ENCODE results near the gene GPR35. TPM values are rescaled to one million over a fixed set of nuclear protein-coding genes. Genes with fewer than 3 reads are reported as not detected.

Gene GPR35
- 0.17 and 2.7 TPM in 2 replicates for total RNA-seq (2014; rRNA removed; shearing (Covaris generic))

DNA sequence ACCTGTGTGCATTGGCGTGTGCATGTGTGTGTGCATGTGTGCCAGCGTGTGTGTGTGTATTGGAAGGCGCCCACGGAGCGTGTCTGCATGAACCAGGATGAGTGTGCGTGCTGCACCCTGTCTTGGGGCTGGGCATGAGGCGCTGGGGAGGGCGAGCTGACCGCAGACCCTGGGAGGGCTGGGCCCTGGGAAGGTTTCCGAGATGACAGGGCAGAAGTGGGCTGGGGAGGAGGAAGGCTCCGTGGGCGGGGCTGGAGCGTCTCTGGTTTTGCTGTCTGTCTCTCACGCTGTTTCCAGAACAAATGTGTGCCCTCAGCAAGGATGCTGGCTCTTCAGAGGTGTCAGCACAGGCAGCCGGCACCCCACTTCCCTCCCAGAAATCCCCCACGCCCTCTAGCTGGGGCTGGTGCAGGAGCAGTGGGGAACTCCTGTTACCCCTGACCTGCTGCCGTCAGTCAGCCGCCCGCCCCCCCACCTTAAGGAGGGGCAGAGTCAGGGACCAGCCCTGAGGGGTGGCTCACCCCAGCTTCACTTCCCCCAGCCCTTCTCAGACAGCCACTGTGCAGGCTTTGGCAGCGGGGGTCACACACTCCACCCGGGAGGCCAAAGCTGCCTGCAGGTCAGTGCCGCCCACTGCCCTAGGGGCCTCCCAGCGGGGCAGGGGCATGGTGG, at the start of gene GPR35:
GPR35 (plus strand) TSS at position 531 of the 672 bp plus-strand sequence. CDS start 4,473 bp downstream, outside the sequence.
- peak; percentile 82 for DNase-seq (ENCODE audit: low spot score)

DNA sequence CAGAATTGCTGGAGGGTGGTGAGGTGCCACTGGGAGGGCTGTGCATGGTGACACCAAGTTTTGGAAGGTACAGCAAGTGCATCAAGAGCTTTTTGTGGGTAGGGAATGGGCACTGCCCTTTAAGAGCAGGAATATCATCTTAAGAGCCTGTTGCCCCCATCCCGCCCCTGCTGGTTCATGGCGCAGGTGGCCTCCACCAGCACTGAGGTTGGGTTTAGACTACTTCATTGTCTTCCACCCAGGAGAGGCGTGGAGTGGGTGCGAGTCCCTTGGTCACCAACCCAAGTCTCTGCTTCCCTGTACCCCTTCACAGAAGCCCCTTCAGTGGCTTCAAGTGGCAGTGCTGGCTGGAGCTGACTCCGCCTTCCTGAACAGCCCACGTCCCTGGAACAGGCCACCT, 49.2 kb upstream of the GPR35 start:
- DNase-seq (ENCODE audit: low spot score) = no peak

DNA sequence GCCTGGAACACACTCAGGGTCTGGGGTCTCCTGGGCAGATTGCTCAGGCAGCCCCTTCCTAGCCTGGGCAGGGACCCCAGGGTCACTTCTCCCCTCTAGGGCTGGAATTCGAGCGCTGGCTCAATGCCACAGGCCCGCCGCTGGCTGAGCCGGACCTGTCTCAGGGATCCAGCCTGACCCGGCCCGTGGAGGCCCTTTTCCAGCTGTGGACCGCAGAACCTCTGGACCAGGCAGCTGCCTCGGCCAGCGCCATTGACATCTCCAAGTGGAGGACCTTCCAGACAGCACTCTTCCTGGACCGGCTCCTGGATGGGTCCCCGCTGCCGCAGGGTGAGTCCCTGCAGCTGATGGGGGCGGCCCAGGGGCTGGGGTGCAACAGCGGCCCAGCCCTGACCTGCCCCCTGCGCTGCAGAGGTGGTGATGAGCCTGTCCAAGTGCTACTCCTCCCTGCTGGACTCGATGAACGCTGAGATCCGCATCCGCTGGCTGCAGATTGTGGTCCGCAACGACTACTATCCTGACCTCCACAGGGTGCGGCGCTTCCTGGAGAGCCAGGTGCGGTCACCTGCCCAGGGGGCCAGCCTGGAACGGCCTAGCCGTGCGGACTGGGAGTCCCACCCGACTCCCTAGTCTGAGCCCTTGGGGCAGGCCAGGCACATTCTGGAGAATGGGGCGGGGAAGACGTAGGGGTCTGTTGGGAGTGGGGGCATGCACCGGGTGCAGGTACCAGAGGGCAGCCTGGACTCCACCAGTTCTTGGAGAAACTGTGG, 48.7 kb upstream of the GPR35 start:
- no peak for DNase-seq (ENCODE audit: low spot score)

DNA sequence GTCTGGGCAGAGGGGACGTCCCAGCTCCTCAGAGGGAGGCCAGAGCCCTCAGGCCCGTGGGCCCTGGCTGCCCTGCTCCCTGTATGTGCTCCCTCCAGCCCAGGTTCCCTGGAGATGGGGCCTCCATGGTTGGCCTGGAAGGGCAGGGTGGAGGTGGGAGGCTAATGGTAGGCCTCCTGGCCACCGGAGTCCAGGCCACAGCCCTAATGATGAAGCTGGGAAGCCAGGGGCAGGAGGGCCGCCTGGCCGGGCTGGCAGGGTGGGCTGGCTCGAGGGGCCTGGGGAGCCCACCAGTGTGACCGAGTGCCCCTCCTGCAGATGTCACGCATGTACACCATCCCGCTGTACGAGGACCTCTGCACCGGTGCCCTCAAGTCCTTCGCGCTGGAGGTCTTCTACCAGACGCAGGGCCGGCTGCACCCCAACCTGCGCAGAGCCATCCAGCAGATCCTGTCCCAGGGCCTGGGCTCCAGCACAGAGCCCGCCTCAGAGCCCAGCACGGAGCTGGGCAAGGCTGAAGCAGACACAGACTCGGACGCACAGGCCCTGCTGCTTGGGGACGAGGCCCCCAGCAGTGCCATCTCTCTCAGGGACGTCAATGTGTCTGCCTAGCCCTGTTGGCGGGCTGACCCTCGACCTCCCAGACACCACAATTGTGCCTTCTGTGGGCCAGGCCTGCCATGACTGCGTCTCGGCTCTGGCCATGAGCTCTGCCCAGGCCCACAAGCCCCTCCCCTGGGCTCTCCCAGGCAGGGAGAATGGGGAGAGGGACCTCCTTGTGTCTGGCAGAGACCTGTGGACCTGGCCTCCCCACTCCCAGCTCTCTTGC, 47.8 kb upstream of the GPR35 start:
- no peak for DNase-seq (ENCODE audit: low spot score)

DNA sequence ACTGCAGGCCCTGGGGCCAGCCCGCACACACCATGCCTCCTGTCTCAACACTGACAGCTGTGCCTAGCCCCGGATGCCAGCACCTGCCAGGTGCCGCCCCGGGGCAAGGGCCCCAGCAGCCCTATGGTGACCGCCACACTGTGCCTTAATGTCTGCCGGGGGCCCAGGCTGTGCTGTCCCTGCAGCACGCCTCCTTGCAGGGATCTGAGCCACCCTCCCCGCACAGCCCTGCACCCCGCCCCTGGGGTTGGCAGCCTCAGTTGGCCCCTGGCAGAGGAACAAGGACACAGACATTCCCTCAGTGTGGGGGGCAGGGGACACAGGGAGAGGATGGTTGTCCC, 47.2 kb upstream of the GPR35 start:
- DNase-seq (ENCODE audit: low spot score) = no peak

GRCh38 chr2:240578488-240578887, 46.8 kb upstream of the GPR35 start:
- DNase-seq (ENCODE audit: low spot score) = no peak

DNA sequence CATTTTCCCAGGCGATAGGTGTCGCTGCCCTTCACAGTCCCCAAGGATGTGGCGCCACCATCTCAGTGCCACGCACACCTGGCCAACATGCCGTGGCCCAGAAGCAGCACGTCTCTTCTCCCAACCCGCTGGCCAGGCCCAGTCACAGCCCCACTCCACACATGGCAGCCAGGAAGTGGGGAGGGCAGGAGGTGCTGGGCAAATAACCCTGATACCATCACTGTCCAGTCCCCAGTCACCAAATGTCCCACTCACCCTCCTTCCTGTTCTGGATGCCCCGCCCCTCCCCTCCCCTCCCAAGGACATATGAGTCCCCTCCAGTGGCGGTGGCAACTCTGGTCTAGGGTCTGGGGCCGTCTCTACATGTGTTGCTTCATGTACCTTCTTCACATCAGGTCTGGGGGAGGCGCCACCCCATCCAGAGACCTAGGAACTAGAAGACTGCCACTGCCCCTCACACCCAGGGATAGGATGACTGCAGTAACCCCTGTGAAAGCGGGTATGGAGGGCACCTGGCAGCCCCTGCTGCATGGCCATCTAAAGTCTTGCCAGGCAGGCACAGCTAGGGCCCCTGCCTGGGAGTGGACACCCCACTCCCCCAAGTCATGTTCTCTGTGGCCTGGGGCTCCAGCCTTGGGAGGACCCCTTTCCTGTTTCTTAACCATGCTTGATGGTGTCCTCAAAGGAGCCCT, 46.1 kb upstream of the GPR35 start:
- no peak for DNase-seq (ENCODE audit: low spot score)

- DNase-seq (ENCODE audit: low spot score) = peak; percentile 95
Observed at GRCh38 chr2:240579771-240580614, 45.3 kb upstream of the GPR35 start.

DNA sequence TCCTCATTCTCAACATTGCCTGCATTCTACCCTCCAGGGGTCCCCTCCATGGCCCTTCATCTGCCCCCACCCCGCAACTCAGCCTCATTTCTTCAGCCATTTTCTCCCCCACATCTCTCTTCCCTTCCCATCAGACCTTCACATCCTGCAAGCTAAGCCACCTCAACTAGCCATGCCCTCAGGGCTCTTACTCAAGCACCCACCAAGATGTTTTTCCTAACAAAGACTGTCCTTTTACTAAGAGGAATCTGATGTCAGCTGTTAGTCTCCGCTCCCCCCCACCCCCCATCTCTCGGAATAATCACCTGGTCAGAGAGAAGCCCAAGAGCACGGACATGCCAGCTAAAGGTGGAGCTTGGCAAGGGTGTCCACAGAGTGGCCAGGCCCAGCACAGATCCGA, 43.5 kb upstream of the GPR35 start:
- DNase-seq (ENCODE audit: low spot score) = no peak

DNA sequence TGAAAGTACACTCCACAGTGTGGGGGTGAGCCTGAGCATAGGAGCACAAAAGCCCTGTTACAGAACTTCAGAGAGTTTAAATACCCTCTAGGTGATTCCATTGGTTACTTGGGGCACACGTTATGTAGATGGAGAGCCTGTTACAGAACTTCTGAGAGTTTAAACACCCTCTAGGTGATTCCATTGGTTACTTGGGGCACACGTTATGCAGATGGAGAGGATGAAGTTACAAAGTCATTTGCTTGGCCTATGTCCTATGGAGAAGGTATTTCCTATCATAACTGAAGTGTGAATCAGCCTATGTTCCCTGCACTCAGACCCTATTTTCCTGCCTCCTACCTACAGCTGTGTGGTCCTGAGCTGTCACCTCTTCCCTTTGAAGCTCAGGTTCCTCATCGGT, 42.5 kb upstream of the GPR35 start:
- DNase-seq (ENCODE audit: low spot score) = no peak

DNA sequence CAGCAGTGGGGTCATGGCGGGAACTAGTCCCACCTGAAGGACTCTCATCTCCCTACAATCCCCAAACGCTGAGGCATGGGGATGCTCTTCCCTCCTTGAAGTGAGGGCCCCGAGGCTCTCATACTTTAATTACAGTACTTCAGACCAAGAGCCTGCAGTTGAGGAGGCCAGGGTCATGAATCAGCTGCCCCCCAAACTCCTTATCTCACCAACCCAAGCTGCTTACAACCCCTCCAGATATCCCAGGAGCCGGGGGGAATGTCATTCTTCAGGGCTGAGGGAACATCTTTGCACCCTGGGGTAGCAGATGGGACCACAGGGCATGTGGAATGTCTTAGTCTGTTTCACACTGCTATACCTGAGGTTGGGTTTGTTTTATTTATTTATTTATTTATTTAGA, 41.5 kb upstream of the GPR35 start:
- no peak for DNase-seq (ENCODE audit: low spot score)

DNA sequence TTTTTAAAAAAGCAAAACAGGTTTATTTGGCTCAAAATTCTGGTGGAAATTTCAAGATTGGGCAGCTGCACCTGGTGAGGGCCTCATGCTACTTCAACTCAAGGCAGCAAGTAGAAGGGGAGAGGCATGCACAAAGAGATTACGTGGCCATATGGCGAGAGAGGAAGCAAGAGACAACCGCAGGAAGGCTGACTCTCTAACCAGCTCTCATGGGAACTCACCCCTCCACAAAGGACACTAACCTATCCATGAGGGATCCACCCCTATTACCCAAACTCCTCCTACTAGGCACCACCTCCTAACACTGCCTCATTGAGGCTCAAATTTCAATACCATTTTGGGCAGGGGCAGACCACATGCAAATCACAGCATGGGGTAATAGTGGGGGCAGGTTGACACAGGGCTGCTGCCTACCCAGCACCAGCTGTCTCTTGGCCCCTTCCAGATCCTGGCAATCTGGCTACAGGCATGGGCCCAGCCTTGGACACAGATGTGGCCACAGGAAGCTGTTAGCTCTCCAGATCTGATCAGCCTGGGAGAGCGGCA, 40.7 kb upstream of the GPR35 start:
- DNase-seq (ENCODE audit: low spot score) = no peak

- no peak for DNase-seq (ENCODE audit: low spot score)
Observed at GRCh38 chr2:240585101-240585500, 40.2 kb upstream of the GPR35 start.

DNA sequence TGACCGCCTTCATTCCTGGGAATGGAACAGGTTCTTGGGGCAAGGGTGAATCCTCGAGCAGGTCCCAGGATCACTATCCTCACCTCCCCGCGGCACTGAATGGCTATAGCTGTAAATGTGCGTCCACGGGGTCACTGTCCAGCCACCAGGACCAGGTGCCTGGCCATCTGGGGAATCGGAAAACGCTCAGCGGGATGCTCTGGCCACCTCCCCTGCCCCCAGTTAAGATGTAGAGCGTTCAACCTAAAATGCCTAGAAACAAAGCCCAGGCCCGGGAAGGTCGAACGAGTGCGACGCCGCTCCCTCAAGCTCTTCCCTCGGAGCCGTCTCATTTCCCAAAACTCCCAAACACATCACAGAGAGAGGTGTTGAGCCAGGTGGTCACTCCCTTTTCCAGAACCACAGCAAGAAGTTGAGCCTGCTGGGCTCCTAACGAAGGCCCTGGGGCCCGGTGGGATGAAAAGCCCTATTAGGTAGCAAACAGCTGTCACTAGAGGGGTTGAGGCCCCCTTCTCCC, 39.5 kb upstream of the GPR35 start:
- no peak for DNase-seq (ENCODE audit: low spot score)

GRCh38 chr2:240586198-240586918, 38.9 kb upstream of the GPR35 start, which contains the start of gene CAPN10:
Gene CAPN10, plus strand, starts transcription at chr2:240586734. Its CDS starts 178 bp downstream, at chr2:240586912.
- peak; percentile 90 for DNase-seq (ENCODE audit: low spot score)

DNA sequence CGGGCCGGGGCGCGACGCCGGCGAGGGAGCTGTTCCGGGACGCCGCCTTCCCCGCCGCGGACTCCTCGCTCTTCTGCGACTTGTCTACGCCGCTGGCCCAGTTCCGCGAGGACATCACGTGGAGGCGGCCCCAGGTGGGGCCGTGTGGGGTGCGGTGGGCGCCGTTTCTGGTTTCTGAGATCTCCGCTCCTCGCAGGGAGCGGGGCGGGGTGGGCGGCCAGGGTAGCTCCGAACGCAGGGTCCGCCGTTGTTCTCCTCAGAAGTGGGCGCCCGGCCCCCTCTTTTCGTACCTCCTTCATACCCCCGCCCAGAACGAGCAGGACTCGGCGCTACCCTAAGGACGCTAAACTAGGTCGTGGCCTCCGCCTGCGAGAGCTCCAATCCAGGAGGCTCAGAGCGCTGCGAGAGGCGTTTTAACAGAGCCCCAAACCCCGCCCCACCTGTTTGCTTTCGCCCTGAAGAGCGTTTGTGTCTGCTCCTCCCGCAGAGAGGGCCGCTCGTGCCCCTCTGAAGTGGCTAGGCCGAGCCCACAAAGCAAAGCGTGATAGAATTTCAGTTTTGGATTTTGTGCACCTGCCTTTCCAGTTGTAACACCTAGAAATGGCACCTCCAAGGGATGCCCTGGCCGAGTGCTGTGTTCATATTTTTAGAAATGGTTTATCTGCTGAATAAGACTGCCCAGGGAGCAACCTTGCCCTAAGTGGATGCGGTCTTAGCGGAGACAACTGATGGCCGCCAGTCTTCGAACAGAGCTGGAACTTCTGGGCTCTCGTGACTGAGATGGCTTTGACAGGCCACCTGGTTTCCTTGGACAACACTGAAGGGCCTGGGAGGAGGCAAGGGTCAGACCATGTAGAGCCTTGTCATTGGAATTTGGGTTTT, 38.1 kb upstream of the GPR35 start:
- no peak for DNase-seq (ENCODE audit: low spot score)

- DNase-seq (ENCODE audit: low spot score) = no peak
Observed at GRCh38 chr2:240588006-240588655, 37.1 kb upstream of the GPR35 start.

DNA sequence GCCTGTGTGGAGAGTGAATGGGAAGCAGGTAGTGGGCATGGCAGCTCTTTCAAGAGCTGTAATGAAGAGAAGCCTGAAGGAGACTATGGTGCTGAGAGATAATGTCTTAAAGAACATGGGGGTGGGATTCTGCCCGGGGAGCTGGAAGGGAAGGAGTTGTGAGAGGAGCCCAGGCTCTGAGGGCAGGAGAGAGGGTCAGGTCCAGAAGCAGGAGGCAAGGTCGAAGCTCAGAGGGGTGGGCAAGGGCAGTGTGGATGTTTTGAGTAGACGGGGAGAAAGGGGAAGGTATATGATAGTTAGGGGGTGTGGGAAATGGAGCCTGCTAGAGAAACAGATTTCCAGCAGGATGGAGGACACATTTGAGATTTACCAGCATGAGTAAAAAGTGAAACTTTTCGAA, 36.6 kb upstream of the GPR35 start:
- no peak for DNase-seq (ENCODE audit: low spot score)

Data from A172 (cell line).